Smooth muscle cell (in vitro differentiated cells): Measurements from ENCODE around the gene MS4A6A. TPM values are rescaled to one million over a fixed set of nuclear protein-coding genes. Genes with fewer than 3 reads are reported as not detected.

Experiments
- DNase-seq: peaks from one replicate; lab custom pipeline; 2025; ENCODE audit not compliant: unreplicated experiment; lab: John Stamatoyannopoulos, UW
- H2AFZ ChIP-seq: fragments of 200-600 bp; sonication (generic); 2 replicates; pipeline ENCODE4 v1.6.0; 2016; ENCODE audit warnings: antibody characterized with exemption, low read depth, mild to moderate bottlenecking
- H3F3A ChIP-seq: fragments of 200-600 bp; sonication (generic); 2 replicates; pipeline ENCODE4 v1.6.0; 2017; ENCODE audit warnings: antibody characterized with exemption, low read depth
- H3K27ac ChIP-seq: fragments of 200-600 bp; sonication (generic); 2 replicates; pipeline ENCODE4 v1.5.1; 2016; ENCODE audit warnings: low read depth, mild to moderate bottlenecking
- H3K27me3 ChIP-seq: fragments of 200-600 bp; sonication (generic); 2 replicates; pipeline ENCODE4 v1.6.1; 2016; ENCODE audit warnings: low read depth, mild to moderate bottlenecking
- H3K36me3 ChIP-seq: fragments of 200-600 bp; sonication (generic); 2 replicates; pipeline ENCODE4 v1.5.1; 2016; ENCODE audit warnings: low read depth
- H3K4me1 ChIP-seq: fragments of 200-600 bp; sonication (generic); 2 replicates; pipeline ENCODE4 v1.5.1; 2016; ENCODE audit warnings: low read depth
- H3K4me2 ChIP-seq: fragments of 200-600 bp; sonication (generic); 2 replicates; pipeline ENCODE4 v1.6.0; 2016; ENCODE audit warnings: mild to moderate bottlenecking
- H3K4me3 ChIP-seq: fragments of 200-600 bp; sonication (generic); 2 replicates; pipeline ENCODE4 v1.5.1; 2016; ENCODE audit warnings: mild to moderate bottlenecking
- H3K79me2 ChIP-seq: fragments of 200-600 bp; sonication (generic); 2 replicates; pipeline ENCODE4 v1.6.0; 2016; ENCODE audit warnings: low read depth, mild to moderate bottlenecking
- H3K9ac ChIP-seq: fragments of 200-600 bp; sonication (generic); 2 replicates; pipeline ENCODE4 v1.6.0; 2016; ENCODE audit warnings: low read depth
- H3K9me3 ChIP-seq: fragments of 200-600 bp; sonication (generic); replicated peaks from 2 replicates; pipeline ENCODE4 v1.5.1; 2016; ENCODE audit warnings: low read depth
- H4K20me1 ChIP-seq: fragments of 200-600 bp; sonication (generic); 2 replicates; pipeline ENCODE4 v1.6.0; 2016; ENCODE audit warnings: low read depth
- CTCF ChIP-seq: fragments of 200-600 bp; sonication (generic); IDR thresholded peaks from 2 replicates; pipeline ENCODE4 v1.5.1; 2017; ENCODE audit warnings: borderline replicate concordance, mild to moderate bottlenecking, antibody characterized with exemption; ENCODE audit not compliant: insufficient read depth, poor library complexity, severe bottlenecking
- WGBS: methylation state at CpG from one replicate; pipeline ENCODE4 v1.1.7; 2016; ENCODE audit warnings: low lambda C conversion rate; 5-methylcytosine and 5-hydroxymethylcytosine counted together
- polyA plus RNA-seq: library from polyadenylated mRNA; unstranded; fragments of >200 nt; fragmentation: Nextera tagmentation; extraction: Ambion mirVana; gene quantifications from 2 replicates; pipeline ENCODE4 v1.2.1, GENCODE V29; 2016
- total RNA-seq: library from RNA; depleted of rRNA; stranded (reverse); fragments of >200 nt; gene quantifications from 2 replicates; pipeline ENCODE4 v1.2.3, GENCODE V29; 2014

The MS4A6A gene
- total RNA-seq (not detected in 2 replicates), polyA plus RNA-seq (not detected in 2 replicates)

- H3K9me3 ChIP-seq = no peaks in the 10 kb centered on the region
- no peaks in the 10 kb centered on the region for H3K27me3 ChIP-seq
- 73% methylated on average over 10 of the region's 10 CpGs for WGBS
- H3K4me3 ChIP-seq = no peak within 1 kb of the TSS
- H2AFZ ChIP-seq = no peak within 1 kb of the TSS
- H3F3A ChIP-seq = no peaks in the 10 kb centered on the region
- peaks cover 7% of the 10 kb centered on the region for H3K4me1 ChIP-seq
- DNase-seq = no peak
- no peak for TF ChIP-seq CTCF
- no peak within 1 kb of the TSS for H3K27ac ChIP-seq
- H3K79me2 ChIP-seq = no peaks in the 10 kb centered on the region
- H3K4me2 ChIP-seq = no peak within 1 kb of the TSS
- H3K9ac ChIP-seq = no peak within 1 kb of the TSS
- no peaks in the 10 kb centered on the region for H3K36me3 ChIP-seq
- H4K20me1 ChIP-seq = no peaks in the 10 kb centered on the region
Measured at GRCh38 chr11:60182541-60183330, at the start of gene MS4A6A. MS4A6A (minus strand) TSS chr11:60183083; CDS start chr11:60181727, 1,356 bp downstream.

DNA sequence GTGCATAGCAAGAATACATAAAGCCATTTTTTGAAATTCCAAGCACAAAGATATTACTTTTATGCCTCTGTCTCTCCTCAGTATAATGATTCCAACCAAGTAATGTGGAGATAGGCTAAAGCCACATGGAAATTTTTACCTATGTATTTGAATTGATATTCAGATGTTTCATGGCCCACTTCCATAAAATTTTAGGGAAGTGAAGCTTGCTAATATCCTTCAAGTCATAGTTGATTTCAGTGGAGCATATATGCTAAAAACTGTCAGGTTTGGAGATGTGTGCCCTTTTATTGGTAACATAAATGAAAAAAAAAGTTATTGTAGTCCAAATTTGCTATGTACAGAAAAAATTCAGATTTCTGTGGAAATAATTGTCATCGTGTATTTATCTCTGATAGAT is 47.8 kb upstream of the MS4A6A start:
- 52% methylated on average over 1 of the region's 1 CpG for WGBS
- Histone ChIP-seq H3K27me3 (no peaks in the 10 kb centered on the region), H3K36me3 (no peaks in the 10 kb centered on the region), H3K9ac (no peak overlapping the region), H4K20me1 (no peaks in the 10 kb centered on the region), H3K27ac (no peak overlapping the region), H2AFZ (no peak overlapping the region), H3F3A (no peaks in the 10 kb centered on the region), H3K4me1 (no peaks in the 10 kb centered on the region), H3K9me3 (no peaks in the 10 kb centered on the region), H3K79me2 (no peaks in the 10 kb centered on the region), H3K4me2 (no peak overlapping the region), H3K4me3 (no peak overlapping the region)
- no peak for DNase-seq
- TF ChIP-seq CTCF = no peak

DNA sequence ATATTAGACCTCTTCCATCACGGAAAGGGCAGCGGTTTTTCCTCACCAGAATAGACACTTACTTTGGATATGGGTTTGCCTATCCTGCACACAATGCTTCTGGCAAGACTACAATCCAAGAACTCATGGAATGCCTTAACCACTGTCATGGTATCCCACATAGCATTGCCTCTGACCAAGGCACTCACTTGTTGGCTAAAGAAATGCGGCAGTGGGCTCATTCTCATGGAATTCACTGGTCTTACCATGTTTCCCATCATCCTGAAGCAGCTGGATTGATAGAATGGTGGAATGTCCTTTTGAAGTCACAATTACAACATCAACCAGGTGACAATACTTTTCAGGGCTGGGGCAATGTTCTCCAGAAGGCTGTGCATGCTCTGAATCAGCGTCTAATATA is 39.3 kb upstream of the MS4A6A start:
- Histone ChIP-seq H3K4me2 (no peak overlapping the region), H3K9ac (no peak overlapping the region), H3K79me2 (no peaks in the 10 kb centered on the region), H3K27ac (no peak overlapping the region), H3F3A (no peaks in the 10 kb centered on the region), H3K27me3 (no peaks in the 10 kb centered on the region), H4K20me1 (no peaks in the 10 kb centered on the region), H3K36me3 (no peaks in the 10 kb centered on the region), H3K9me3 (no peaks in the 10 kb centered on the region), H3K4me3 (no peak overlapping the region), H2AFZ (no peak overlapping the region), H3K4me1 (no peaks in the 10 kb centered on the region)
- WGBS = 77% methylated on average over 4 of the region's 4 CpGs
- TF ChIP-seq CTCF = no peak
- DNase-seq = no peak

- no peak overlapping the region for H3K27ac ChIP-seq
- 61% methylated on average over 3 of the region's 3 CpGs for WGBS
- no peaks in the 10 kb centered on the region for H3K79me2 ChIP-seq
- no peaks in the 10 kb centered on the region for H3K4me1 ChIP-seq
- no peak overlapping the region for H3K4me3 ChIP-seq
- H3K9me3 ChIP-seq = no peaks in the 10 kb centered on the region
- no peak overlapping the region for H2AFZ ChIP-seq
- H3K9ac ChIP-seq = no peak overlapping the region
- no peaks in the 10 kb centered on the region for H3K36me3 ChIP-seq
- TF ChIP-seq CTCF = no peak
- H4K20me1 ChIP-seq = no peaks in the 10 kb centered on the region
- DNase-seq = no peak
- H3F3A ChIP-seq = no peaks in the 10 kb centered on the region
- H3K27me3 ChIP-seq = no peaks in the 10 kb centered on the region
- H3K4me2 ChIP-seq = no peak overlapping the region
Measured at GRCh38 chr11:60221692-60222091, 38.8 kb upstream of the MS4A6A start.
